GM18499 (cell line): ENCODE results near the gene PSMA7.
"Not testable (repeated sequence)": the region's sequence is repeated elsewhere in the genome, so short reads cannot be mapped to it uniquely, and the experiment has no call there.

Source experiments
- ATAC-seq: cut with Tn5 transposase; IDR thresholded peaks from one replicate; pipeline ENCODE4 v1.9.1; 2021; ENCODE audit warnings: moderate number of reproducible peaks; ENCODE audit not compliant: insufficient read depth, unreplicated experiment

Gene PSMA7

DNA sequence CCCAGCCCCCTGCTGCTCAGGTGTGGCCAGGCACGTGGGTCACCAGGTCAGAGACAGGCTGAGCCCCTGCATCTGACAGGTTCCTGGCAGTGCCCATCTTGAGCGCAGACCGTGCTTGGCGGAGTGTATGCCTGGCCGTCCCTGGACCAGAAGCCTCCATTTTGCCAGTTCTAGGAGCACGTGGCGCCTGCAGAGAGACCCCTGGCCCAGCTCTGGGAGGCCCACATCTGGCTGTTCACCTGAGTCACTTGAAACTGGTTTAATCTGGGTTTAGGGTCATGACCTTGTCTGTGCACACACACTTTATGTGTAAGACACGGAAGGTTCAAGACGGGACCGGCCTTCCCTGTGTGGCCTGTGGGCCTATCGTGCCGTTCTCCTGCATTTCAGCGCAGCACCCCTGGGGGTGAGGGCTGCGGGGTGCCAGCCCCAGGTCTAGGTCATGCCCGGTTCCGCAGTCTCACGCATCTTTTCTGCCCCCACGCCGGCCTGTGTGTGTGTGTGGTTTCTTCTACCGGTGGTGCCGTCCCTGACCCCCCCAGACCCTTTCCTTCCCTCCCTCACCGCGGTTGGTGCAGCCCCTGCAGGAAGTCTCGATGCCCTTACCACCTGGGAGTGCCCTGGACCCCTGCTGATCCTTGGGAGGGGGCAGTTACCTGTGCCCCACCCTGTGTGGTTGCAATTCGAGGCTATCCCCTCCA is 14.3 kb upstream of the PSMA7 start:
- no peak for ATAC-seq

- ATAC-seq = no peak
These were observed 13.6 kb upstream of the PSMA7 start for GRCh38 chr20:62156592-62157386.

- no peak for ATAC-seq
These were observed 13.0 kb upstream of the PSMA7 start for GRCh38 chr20:62156254-62156556.

- no peak for ATAC-seq
These were observed 12.4 kb upstream of the PSMA7 start for GRCh38 chr20:62155428-62156253.

DNA sequence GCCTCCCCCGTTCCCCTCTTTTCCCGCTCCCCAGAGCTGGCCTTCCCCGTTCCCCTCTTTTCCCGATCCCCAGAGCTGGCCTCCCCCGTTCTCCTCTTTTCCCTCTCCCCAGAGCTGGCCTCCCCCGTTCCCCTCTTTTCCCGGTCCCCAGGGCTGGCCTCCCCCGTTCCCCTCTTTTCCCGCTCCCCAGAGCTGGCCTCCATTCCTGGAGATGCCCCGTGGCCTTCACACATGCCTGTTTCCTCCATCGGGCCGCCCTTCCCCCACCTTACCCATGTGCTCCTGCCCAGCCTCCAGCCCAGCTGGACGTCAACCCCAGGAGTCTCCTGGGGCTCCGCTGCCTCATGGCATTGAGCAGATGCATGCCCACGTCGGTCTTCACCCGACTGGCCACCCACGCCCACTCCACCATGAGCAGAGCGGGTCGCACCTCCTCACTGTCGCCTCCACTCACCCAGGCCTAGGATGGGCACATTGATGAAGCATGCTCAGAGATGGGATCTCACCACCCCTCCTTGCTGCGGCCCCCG is 8.7 kb upstream of the PSMA7 start:
- no peak for ATAC-seq

GRCh38 chr20:62151225-62151624 is 8.0 kb upstream of the PSMA7 start:
- no peak for ATAC-seq

GRCh38 chr20:62150310-62150575 is 7.0 kb upstream of the PSMA7 start:
- no peak for ATAC-seq

DNA sequence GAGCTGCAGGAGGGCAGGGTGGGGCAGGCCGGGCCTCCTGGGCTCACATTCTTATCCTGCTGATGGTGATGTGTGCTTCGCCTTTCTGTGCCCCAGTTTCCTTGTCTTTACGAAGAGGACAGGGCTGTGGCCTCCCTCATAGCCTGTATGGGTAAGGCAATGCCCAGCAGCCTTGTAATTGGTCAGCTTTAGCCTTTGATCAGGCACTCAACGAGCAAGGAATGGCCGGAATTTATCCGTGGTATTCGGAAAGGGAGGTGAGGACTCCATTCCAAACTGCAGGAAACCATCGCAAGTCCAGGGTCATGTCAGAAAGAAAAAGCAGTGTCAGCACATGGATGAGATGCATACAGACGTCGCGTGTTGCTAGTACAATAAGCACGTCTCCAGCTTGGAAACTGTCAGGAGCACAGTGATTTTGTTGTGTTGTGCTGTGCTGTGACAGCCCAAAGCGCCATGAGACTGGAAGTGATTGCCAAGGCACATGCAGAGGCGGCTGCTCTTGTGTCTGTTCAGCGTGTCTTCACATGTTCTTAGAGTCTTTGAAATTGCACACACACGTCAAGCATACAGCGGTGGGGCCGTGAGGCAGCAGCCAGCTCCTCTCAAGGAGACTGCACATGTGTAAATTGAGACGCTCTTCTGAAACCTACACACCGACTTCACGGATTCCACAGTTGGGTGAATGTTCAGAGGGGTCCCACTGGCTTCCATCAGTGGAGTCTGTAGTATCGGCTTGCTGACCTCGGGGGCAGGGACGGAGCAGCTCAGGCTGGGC is 6.5 kb upstream of the PSMA7 start:
- ATAC-seq = no peak

DNA sequence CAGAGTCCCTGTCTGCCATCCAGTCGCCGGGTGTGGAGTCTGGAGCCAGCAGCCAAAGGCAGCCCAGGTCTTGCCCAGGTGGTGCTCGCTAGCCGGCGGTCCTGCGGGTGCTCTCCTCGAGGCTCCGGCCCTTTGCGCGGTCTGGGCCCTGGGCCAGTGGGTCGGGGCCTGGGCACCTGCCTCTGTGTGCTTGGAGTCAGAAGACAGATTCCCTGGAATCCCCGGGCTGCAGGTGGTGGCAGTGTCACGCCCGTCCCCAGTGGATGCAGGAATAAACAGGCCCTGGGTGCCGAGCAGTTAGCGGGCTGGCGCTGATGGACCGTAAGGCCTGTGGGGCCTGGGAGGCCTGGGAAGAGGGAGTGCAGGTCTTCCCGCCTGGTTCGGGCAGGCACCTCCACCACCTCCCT is 5.7 kb upstream of the PSMA7 start:
- no peak for ATAC-seq

- ATAC-seq = not testable (repeated sequence)
These were observed 5.2 kb upstream of the PSMA7 start for GRCh38 chr20:62148383-62148782.

DNA sequence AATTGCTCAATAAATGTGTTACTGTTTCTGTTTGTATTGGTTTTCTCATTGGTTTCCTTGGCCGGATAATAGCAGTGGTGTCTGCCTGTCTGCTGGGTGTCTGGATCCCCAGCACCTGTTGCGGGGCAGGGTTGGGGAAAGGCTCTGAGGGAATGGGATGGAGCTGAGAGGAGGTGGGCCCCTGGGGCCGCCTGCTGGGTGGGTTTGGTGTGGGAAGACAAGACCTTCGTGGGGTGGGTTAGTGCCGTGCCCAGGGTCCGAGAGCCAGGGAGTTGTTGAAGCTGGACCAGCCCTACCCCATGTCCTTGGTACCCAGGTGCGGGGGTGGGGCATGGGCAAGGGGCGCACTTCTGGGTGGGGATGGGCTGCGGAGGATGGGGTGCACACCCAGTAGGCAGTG is 4.3 kb upstream of the PSMA7 start:
- no peak for ATAC-seq

DNA sequence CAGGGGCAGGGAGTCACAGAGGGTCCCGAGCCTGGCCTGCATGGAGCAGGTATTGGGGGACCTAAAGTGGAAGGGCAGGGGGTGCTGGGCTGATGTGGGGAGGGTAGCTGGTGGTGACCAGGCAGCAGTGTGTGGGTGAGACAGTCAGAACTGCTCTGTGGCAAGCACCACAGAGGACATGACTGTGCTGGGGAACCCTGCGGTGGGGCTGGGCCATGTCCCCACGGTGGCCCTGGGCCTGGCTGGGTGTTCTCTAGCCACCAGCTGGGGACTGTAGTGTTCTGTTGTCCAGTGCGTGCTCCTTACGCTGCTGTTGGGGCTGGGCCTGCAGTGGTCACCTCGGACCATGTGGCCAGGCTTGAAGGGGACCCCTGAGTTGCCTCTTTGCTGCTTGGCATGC is 3.9 kb upstream of the PSMA7 start:
- no peak for ATAC-seq

GRCh38 chr20:62146019-62146755 is 3.0 kb upstream of the PSMA7 start:
- no peak for ATAC-seq

GRCh38 chr20:62145688-62146018 is 2.5 kb upstream of the PSMA7 start:
- ATAC-seq = no peak

GRCh38 chr20:62143957-62144825 is 997 bp upstream of the PSMA7 start:
- peak; percentile 22 for ATAC-seq

DNA sequence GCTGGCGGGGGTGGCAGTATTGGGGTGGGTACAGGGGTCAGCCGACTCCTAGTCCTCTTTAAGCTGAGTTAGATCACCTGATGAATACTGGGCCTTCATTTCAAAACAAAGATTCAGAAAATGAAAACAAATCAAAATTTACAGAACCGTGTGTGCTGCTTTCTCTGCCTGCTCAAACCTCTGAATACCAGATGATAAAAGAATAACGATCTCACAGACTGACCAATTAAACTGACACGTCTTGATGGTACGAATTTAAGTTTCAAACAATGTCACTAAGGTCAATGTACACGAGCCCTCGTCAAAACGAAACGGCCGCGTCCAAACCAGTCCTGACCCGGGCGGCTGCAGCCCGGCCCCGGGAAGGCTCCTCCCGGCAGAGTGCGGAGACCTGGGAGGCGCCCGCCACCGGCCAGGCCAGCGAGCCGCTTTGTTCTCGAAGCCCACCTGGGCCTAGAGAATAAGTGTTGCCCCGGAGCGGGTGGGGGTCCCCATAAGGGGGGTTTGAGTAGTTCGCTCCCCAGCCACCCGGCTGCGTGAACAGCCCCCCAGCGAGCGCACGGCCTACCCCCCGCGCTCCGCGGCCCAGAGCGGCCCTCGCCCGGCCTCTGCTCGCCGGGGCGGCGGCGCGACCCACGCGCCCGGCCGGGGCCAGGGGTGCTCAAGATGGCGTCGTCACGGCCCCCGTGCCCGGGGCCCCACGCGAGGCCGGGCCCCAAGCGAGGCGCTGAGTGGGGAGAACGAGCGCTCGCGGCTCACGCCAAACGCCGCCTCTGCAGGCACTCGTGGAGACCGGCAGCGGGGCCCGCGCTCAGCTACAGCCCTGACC is 728 bp downstream of the PSMA7 start:
- ATAC-seq = peak; percentile 8

DNA sequence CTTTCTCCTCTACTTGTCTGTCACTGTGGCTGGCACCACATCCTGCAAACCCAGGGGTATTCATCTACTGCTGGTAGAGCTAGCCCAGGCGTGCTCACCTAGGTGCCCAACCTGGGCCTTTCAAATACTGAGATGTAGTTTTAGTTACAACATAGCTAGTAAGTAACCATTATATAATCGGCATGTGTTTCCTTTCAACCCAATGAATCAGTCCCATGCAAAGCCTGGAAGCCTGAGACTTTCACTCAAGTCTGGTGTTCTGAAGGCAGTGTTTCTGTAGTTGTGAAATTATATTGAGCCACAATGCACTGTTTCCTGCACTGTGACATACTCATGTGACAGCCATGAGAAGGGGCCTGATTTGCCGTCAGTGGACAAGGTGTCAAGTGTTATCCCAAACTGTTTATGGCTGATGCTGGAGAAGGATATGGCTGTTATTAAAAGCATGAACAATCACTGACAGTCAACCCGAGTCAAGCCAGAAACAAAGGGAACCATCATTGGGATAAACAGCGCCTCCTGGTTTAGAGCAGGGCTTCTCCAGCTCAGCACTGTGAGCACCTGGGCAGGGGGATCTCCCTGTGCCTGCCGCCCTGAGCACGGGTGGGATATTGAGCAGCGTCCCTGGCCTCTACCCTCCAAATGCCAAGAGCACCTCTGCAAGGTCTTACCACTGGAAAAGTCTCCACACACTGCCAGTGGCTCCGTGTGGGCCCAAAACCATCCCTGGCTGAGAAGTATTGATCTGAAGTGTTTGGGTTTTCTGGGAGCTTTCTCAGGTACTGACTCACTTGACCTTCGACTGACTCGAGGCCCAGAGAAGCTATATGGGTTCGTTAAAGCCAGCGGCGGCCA is 1.6 kb downstream of the PSMA7 start:
- ATAC-seq = no peak
